Activated CD4-positive, alpha-beta T cell treated with anti-CD3 and anti-CD28 coated beads, Interleukin-2, amount 50 U/mL, for 16 hours (primary cell): ENCODE results near the gene MAS1L.

ENCODE experiments used
- DNase-seq: peaks from one replicate; pipeline ENCODE4 v3.0.0-alpha.2; 2020

Gene MAS1L

GRCh38 chr6:29509711-29510110 is 22.0 kb upstream of the MAS1L start:
- DNase-seq = no peak

- peak; percentile 8 for DNase-seq
These were observed 21.5 kb upstream of the MAS1L start for GRCh38 chr6:29509239-29509638.

- DNase-seq = no peak
These were observed 19.6 kb upstream of the MAS1L start for GRCh38 chr6:29507319-29507718.

GRCh38 chr6:29506446-29507067 is 18.8 kb upstream of the MAS1L start:
- DNase-seq = no peak

- DNase-seq = no peak
These were observed 18.1 kb upstream of the MAS1L start for GRCh38 chr6:29505808-29506207.

- no peak for DNase-seq
These were observed 17.2 kb upstream of the MAS1L start for GRCh38 chr6:29504961-29505360.

- no peak for DNase-seq
These were observed 14.8 kb upstream of the MAS1L start for GRCh38 chr6:29502597-29502996.

GRCh38 chr6:29502181-29502580 is 14.4 kb upstream of the MAS1L start:
- no peak for DNase-seq

- no peak for DNase-seq
These were observed 13.3 kb upstream of the MAS1L start for GRCh38 chr6:29501106-29501505.

- DNase-seq = no peak
These were observed 12.8 kb upstream of the MAS1L start for GRCh38 chr6:29500594-29500993.

GRCh38 chr6:29499704-29500103 is 11.9 kb upstream of the MAS1L start:
- DNase-seq = no peak

- DNase-seq = no peak
These were observed 9.2 kb upstream of the MAS1L start for GRCh38 chr6:29496961-29497360.

- DNase-seq = no peak
These were observed 7.8 kb upstream of the MAS1L start for GRCh38 chr6:29495571-29495970.

GRCh38 chr6:29494131-29494530 is 6.4 kb upstream of the MAS1L start:
- DNase-seq = no peak

GRCh38 chr6:29493261-29493660 is 5.5 kb upstream of the MAS1L start:
- DNase-seq = no peak

GRCh38 chr6:29491574-29491973 is 3.8 kb upstream of the MAS1L start:
- DNase-seq = no peak

- no peak for DNase-seq
These were observed 2.8 kb upstream of the MAS1L start for GRCh38 chr6:29490552-29490951.

- DNase-seq = no peak
These were observed 2.3 kb upstream of the MAS1L start for GRCh38 chr6:29490055-29490454.

- DNase-seq = no peak
These were observed 1.5 kb upstream of the MAS1L start for GRCh38 chr6:29489286-29489685.

GRCh38 chr6:29488874-29489273 is 1.1 kb upstream of the MAS1L start:
- DNase-seq = no peak

- no peak for DNase-seq
These were observed 625 bp downstream of the MAS1L start for GRCh38 chr6:29487131-29487530.

- no peak for DNase-seq
These were observed 1.2 kb downstream of the MAS1L start for GRCh38 chr6:29486577-29486976.

- DNase-seq = no peak
These were observed 4.0 kb downstream of the MAS1L start for GRCh38 chr6:29483735-29484134.

GRCh38 chr6:29483186-29483585 is 4.6 kb downstream of the MAS1L start:
- no peak for DNase-seq

- DNase-seq = no peak
These were observed 8.2 kb downstream of the MAS1L start for GRCh38 chr6:29479560-29479959.

- no peak for DNase-seq
These were observed 9.0 kb downstream of the MAS1L start for GRCh38 chr6:29478740-29479139.
